MM.1S (cell line): ENCODE results near the gene PREX1.

Experiments
- DNase-seq: peaks from one replicate; pipeline ENCODE4 v3.0.0-alpha.2; 2015
- H2AFZ ChIP-seq: fragments of 300-600 bp; sonication (generic); 2 replicates; pipeline ENCODE4 v1.6.0; 2016; ENCODE audit warnings: antibody characterized with exemption, low read length
- H3F3A ChIP-seq: fragments of 300-600 bp; sonication (generic); 2 replicates; pipeline ENCODE4 v1.6.1; 2016; ENCODE audit warnings: mild to moderate bottlenecking, antibody characterized with exemption, low read length, moderate library complexity, mixed read lengths; ENCODE audit not compliant: insufficient read depth
- H3K27ac ChIP-seq: fragments of 300-600 bp; sonication (generic); 2 replicates; pipeline ENCODE4 v1.5.1; 2016; ENCODE audit warnings: mild to moderate bottlenecking, low read length
- H3K27me3 ChIP-seq: fragments of 300-600 bp; sonication (generic); replicated peaks from 2 replicates; pipeline ENCODE4 v1.6.0; 2016; ENCODE audit warnings: low read length; ENCODE audit not compliant: insufficient read depth
- H3K36me3 ChIP-seq: fragments of 300-600 bp; sonication (generic); replicated peaks from 2 replicates; pipeline ENCODE4 v1.6.1; 2016; ENCODE audit warnings: mild to moderate bottlenecking, low read length, mixed read lengths; ENCODE audit not compliant: insufficient read depth
- H3K4me1 ChIP-seq: fragments of 300-600 bp; sonication (generic); 2 replicates; pipeline ENCODE4 v1.6.1; 2016; ENCODE audit warnings: low read length, mixed read lengths
- H3K4me2 ChIP-seq: fragments of 300-600 bp; sonication (generic); 2 replicates; pipeline ENCODE4 v1.6.0; 2016; ENCODE audit warnings: low read depth, low read length
- H3K4me3 ChIP-seq: fragments of 300-600 bp; sonication (generic); 2 replicates; pipeline ENCODE4 v1.5.1; 2016; ENCODE audit warnings: low read length, mixed read lengths
- H3K79me2 ChIP-seq: fragments of 300-600 bp; sonication (generic); 2 replicates; pipeline ENCODE4 v1.6.1; 2016; ENCODE audit warnings: mixed run types, low read length, mixed read lengths
- H3K9ac ChIP-seq: fragments of 300-600 bp; sonication (generic); 2 replicates; pipeline ENCODE4 v1.6.1; 2016; ENCODE audit warnings: low read length, mixed read lengths
- H3K9me2 ChIP-seq: fragments of 300-600 bp; sonication (generic); replicated peaks from 2 replicates; pipeline ENCODE4 v1.6.1; 2016; ENCODE audit warnings: mild to moderate bottlenecking, low read length, mixed read lengths; ENCODE audit not compliant: insufficient read depth
- H3K9me3 ChIP-seq: fragments of 300-600 bp; sonication (generic); replicated peaks from 2 replicates; pipeline ENCODE4 v1.6.1; 2016; ENCODE audit warnings: mild to moderate bottlenecking, low read length, mixed read lengths; ENCODE audit not compliant: insufficient read depth
- H4K20me1 ChIP-seq: fragments of 300-600 bp; sonication (generic); 2 replicates; pipeline ENCODE4 v1.6.1; 2016; ENCODE audit warnings: mild to moderate bottlenecking, low read length, moderate library complexity, mixed read lengths; ENCODE audit not compliant: insufficient read depth
- EZH2 ChIP-seq: fragments of 300-600 bp; sonication (generic); optimal IDR thresholded peaks from 2 replicates; pipeline ENCODE3; 2017; ENCODE audit warnings: low read depth, mild to moderate bottlenecking, antibody characterized with exemption, low read length, mixed read lengths
- EZH2phosphoT487 ChIP-seq: fragments of 300-600 bp; sonication (generic); IDR thresholded peaks from 2 replicates; pipeline ENCODE4 v1.6.1; 2018; ENCODE audit warnings: antibody characterized with exemption, low read length
- TF ChIP-seq, protein P1 (sequence below): fragments of 300-600 bp; sonication (generic); IDR thresholded peaks from 2 replicates; pipeline ENCODE4 v1.5.1; 2016; ENCODE audit warnings: antibody characterized with exemption, low read length, mixed read lengths

The PREX1 gene

DNA sequence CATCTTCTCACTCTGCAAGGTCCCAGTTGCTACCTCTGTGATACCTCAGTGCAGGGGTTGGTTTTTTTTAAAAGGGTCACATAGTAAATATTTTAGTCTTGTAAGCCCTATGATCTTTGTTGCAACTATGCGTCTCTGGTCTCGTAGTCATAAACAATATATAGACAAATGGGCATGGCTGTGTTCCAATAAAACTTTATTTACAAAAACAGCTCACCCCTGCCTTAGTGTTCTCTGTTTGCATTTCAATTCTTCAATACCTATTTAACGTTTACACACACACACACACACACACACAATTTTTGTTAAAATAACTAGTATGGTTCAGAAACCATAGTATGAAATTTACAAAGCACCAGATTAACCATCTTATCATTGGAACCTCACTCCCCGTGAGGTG lies 216.8 kb downstream of the PREX1 start:
- Histone ChIP-seq H3K27me3 (no peaks in the 10 kb centered on the region), H3F3A (peaks cover 5% of the 10 kb centered on the region), H3K79me2 (no peaks in the 10 kb centered on the region), H2AFZ (no peak overlapping the region), H3K4me3 (no peak overlapping the region), H3K9me3 (no peaks in the 10 kb centered on the region), H4K20me1 (no peaks in the 10 kb centered on the region), H3K9ac (no peak overlapping the region), H3K27ac (no peak overlapping the region), H3K4me1 (peaks cover 22% of the 10 kb centered on the region), H3K36me3 (no peaks in the 10 kb centered on the region), H3K4me2 (no peak overlapping the region), H3K9me2 (no peaks in the 10 kb centered on the region)
- TF ChIP-seq EZH2phosphoT487, result no peak
- TF ChIP-seq EZH2, result no peak
- TF ChIP-seq, protein P1, sequence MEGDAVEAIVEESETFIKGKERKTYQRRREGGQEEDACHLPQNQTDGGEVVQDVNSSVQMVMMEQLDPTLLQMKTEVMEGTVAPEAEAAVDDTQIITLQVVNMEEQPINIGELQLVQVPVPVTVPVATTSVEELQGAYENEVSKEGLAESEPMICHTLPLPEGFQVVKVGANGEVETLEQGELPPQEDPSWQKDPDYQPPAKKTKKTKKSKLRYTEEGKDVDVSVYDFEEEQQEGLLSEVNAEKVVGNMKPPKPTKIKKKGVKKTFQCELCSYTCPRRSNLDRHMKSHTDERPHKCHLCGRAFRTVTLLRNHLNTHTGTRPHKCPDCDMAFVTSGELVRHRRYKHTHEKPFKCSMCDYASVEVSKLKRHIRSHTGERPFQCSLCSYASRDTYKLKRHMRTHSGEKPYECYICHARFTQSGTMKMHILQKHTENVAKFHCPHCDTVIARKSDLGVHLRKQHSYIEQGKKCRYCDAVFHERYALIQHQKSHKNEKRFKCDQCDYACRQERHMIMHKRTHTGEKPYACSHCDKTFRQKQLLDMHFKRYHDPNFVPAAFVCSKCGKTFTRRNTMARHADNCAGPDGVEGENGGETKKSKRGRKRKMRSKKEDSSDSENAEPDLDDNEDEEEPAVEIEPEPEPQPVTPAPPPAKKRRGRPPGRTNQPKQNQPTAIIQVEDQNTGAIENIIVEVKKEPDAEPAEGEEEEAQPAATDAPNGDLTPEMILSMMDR, result no peak
- DNase-seq, result no peak

GRCh38 chr20:48609491-48609978 lies 218.3 kb downstream of the PREX1 start:
- Histone ChIP-seq H3K27me3 (no peaks in the 10 kb centered on the region), H2AFZ (no peak overlapping the region), H3K4me2 (peak overlapping the region; percentile 42), H3K27ac (peak overlapping the region; percentile 78), H3K9me3 (no peaks in the 10 kb centered on the region), H3K4me3 (no peak overlapping the region), H3K79me2 (no peaks in the 10 kb centered on the region), H3K4me1 (peaks cover 22% of the 10 kb centered on the region), H4K20me1 (no peaks in the 10 kb centered on the region), H3K9me2 (no peaks in the 10 kb centered on the region), H3K36me3 (no peaks in the 10 kb centered on the region), H3F3A (peaks cover 5% of the 10 kb centered on the region), H3K9ac (peak overlapping the region; percentile 19; the same call in 1 of the 2 replicates)
- peak; percentile 83 for DNase-seq
- TF ChIP-seq EZH2, result no peak
- TF ChIP-seq, protein P1, result no peak
- TF ChIP-seq EZH2phosphoT487, result no peak

DNA sequence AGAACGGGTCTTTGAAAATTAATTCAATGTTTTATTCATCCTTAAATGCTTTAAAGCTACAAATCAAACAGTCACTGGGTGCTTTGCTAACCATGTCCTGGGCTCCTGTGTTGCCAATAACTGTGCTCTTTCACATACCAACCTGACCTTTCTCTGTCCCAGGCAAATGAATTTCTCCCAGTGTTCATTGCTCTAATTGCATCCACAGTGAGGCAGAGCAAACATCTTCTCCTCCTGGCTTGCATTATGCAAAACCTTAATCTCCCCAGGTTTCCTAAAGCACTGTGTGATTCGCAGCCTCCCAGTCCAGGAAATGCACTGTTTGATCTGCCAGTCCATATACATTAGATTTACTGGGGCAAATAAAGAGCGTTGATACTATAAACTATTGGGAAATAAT lies 219.0 kb downstream of the PREX1 start:
- Histone ChIP-seq H3K4me1 (peaks cover 22% of the 10 kb centered on the region), H3K36me3 (no peaks in the 10 kb centered on the region), H3K27ac (no peak overlapping the region), H3K9ac (no peak overlapping the region), H2AFZ (no peak overlapping the region), H3K4me2 (no peak overlapping the region), H3F3A (peaks cover 5% of the 10 kb centered on the region), H3K9me2 (no peaks in the 10 kb centered on the region), H3K27me3 (no peaks in the 10 kb centered on the region), H4K20me1 (no peaks in the 10 kb centered on the region), H3K9me3 (no peaks in the 10 kb centered on the region), H3K4me3 (no peak overlapping the region), H3K79me2 (no peaks in the 10 kb centered on the region)
- TF ChIP-seq EZH2phosphoT487, result no peak
- TF ChIP-seq, protein P1, result no peak
- no peak for TF ChIP-seq EZH2
- DNase-seq, result no peak
